ENCODE measurements around the gene PRR23E.

The PRR23E gene

GRCh38 chr3:127185268-127185667 is 7.7 kb upstream of the PRR23E start:
- DNase-seq (ENCODE audit: low read depth), result no peak

- DNase-seq (ENCODE audit: low read depth), result no peak
These were observed 6.8 kb upstream of the PRR23E start for GRCh38 chr3:127185962-127186674.

- DNase-seq (ENCODE audit: low read depth), result no peak
These were observed 5.6 kb upstream of the PRR23E start for GRCh38 chr3:127187316-127187715.

- no peak for DNase-seq (ENCODE audit: low read depth)
These were observed 410 bp downstream of the PRR23E start for GRCh38 chr3:127193341-127193740.

- no peak for DNase-seq (ENCODE audit: low read depth)
These were observed 844 bp downstream of the PRR23E start for GRCh38 chr3:127193775-127194174.

- no peak for DNase-seq (ENCODE audit: low read depth)
These were observed 1.8 kb downstream of the PRR23E start for GRCh38 chr3:127194601-127195187.

GRCh38 chr3:127195417-127195816 is 2.5 kb downstream of the PRR23E start:
- no peak for DNase-seq (ENCODE audit: low read depth)

- no peak for DNase-seq (ENCODE audit: low read depth)
These were observed 3.1 kb downstream of the PRR23E start for GRCh38 chr3:127196002-127196401.

GRCh38 chr3:127196466-127197299 is 3.8 kb downstream of the PRR23E start:
- DNase-seq (ENCODE audit: low read depth), result no peak

- no peak for DNase-seq (ENCODE audit: low read depth)
These were observed 4.6 kb downstream of the PRR23E start for GRCh38 chr3:127197300-127198189.

- DNase-seq (ENCODE audit: low read depth), result no peak
These were observed 7.3 kb downstream of the PRR23E start for GRCh38 chr3:127200086-127200691.

GRCh38 chr3:127203024-127203423 is 10.1 kb downstream of the PRR23E start:
- DNase-seq (ENCODE audit: low read depth), result no peak

- no peak for DNase-seq (ENCODE audit: low read depth)
These were observed 12.1 kb downstream of the PRR23E start for GRCh38 chr3:127204841-127205582.

GRCh38 chr3:127206154-127206553 is 13.2 kb downstream of the PRR23E start:
- no peak for DNase-seq (ENCODE audit: low read depth)

GRCh38 chr3:127206611-127207516 is 13.9 kb downstream of the PRR23E start:
- DNase-seq (ENCODE audit: low read depth), result no peak

- DNase-seq (ENCODE audit: low read depth), result no peak
These were observed 15.0 kb downstream of the PRR23E start for GRCh38 chr3:127207727-127208482.

- no peak for DNase-seq (ENCODE audit: low read depth)
These were observed 15.7 kb downstream of the PRR23E start for GRCh38 chr3:127208483-127209100.

GRCh38 chr3:127209155-127209839 is 16.4 kb downstream of the PRR23E start:
- DNase-seq (ENCODE audit: low read depth), result no peak
